ENCODE data around the gene GPR4. TPM values are rescaled to one million over a fixed set of nuclear protein-coding genes. Genes with fewer than 3 reads are reported as not detected.

Gene GPR4
- total and polyA plus RNA-seq, 2 of the 4 experiments (the other 2 are of a cell fraction), result 0.02 TPM; not detected in 1

DNA sequence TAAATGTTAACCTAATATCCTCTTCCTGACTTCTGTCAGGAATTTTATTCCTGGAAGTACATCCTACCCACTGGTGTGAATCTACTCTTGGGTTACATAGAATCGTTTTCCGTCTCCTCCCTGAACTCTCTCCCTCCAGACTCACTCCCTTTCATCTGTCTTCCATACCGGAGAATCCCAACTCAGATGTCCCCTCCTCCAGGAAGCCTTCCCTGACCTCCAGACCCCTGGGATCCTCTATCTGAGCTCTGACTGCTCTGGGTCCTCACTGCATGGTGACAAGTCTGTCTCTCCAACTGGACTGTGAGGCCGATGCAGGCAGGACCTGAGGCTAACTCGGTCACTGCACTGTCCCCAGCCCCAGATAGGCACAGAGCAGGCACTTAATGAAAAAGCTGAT is 42.0 kb downstream of the GPR4 start:
- intact Hi-C loops (cut with micrococcal nuclease) (no loop called here), dilution Hi-C loops (cut with HindIII; ENCODE audit: low sequenced_read_pairs, unreplicated experiment) (no loop called here), in situ Hi-C loops (cut with MboI; ENCODE audit: low sequenced_read_pairs) (no loop called here)
- Histone ChIP-seq H2AFZ (replicated peaks; ENCODE audit: low read length, poor library complexity) (no peak overlapping the region), H3K56ac (ENCODE audit: extremely low read depth, insufficient read depth, low read length) (no peak overlapping the region), H3K9me3 (ENCODE audit: control insufficient read depth, insufficient read depth, low read length) (no peaks in the 10 kb centered on the region), H2AK9ac (replicated peaks; ENCODE audit: low read depth, low read length, poor library complexity) (no peak overlapping the region), H3K14ac (replicated peaks; ENCODE audit: low read depth, low read length) (no peak overlapping the region), H3K4ac (ENCODE audit: low read depth, low read length) (no peak overlapping the region), H4K91ac (ENCODE audit: insufficient read depth, low read depth, low read length) (no peak overlapping the region), H2BK120ac (ENCODE audit: low read depth, low read length) (no peak overlapping the region), H3K9ac (ENCODE audit: low read depth, low read length) (no peak overlapping the region), H4K8ac (ENCODE audit: low read depth in 2 of 2, low read length in 2 of 2) (no peak overlapping the region), H3K4me2 (ENCODE audit: low read depth, low read length) (no peak overlapping the region), H3K23ac (ENCODE audit: low read depth, low read length) (no peak overlapping the region), H3K79me1 (ENCODE audit: low read depth in 1 of 2, low read length in 2 of 2) (peaks cover 3 to 24% of the 10 kb centered on the region in 2 experiments; a peak in 3 of 4 replicates), H2BK15ac (ENCODE audit: low read depth, low read length) (no peak overlapping the region), H2BK5ac (ENCODE audit: low read depth, low read length, poor library complexity, severe bottlenecking) (no peak overlapping the region), H3K4me3 (ENCODE audit: insufficient read depth, low read depth, low read length) (no peak overlapping the region), H4K5ac (ENCODE audit: low read depth, low read length) (no peak overlapping the region), H2AK5ac (ENCODE audit: low read depth, low read length) (no peak overlapping the region), H3K18ac (ENCODE audit: low read depth, low read length) (no peak overlapping the region), H2BK20ac (ENCODE audit: low read depth, low read length) (no peak overlapping the region), H3K36me3 (ENCODE audit: control insufficient read depth, insufficient read depth, low read length) (no peaks in the 10 kb centered on the region), H3K9me1 (ENCODE audit: insufficient read depth, low read length) (peaks cover 3% of the 10 kb centered on the region; the same call in 1 of the 2 replicates), H4K20me1 (ENCODE audit: insufficient read depth, low read length) (peaks cover 2% of the 10 kb centered on the region; the same call in 1 of the 2 replicates), H3K27ac (ENCODE audit: insufficient read depth, low read length) (no peak overlapping the region), H3K4me1 (ENCODE audit: control insufficient read depth, insufficient read depth, low read length) (no peaks in the 10 kb centered on the region), H3K27me3 (ENCODE audit: control insufficient read depth, insufficient read depth, low read length) (no peaks in the 10 kb centered on the region)
- CTCF ChIA-PET, result no interaction called here
- ATAC-seq (ENCODE audit: low read depth) (no peak), DNase-seq (no peak)
- POLR2A ChIA-PET (ENCODE audit: unreplicated experiment), result no interaction called here
- TF ChIP-seq NFE2L2 (IDR thresholded peaks at IDR 0.05; ENCODE audit: low read depth, low read length) (no peak), MAZ (IDR thresholded peaks at IDR 0.05; ENCODE audit: borderline replicate concordance, low read depth, low read length) (no peak), RAD21 (IDR thresholded peaks at IDR 0.05; ENCODE audit: low read length) (no peak), SMC3 (IDR thresholded peaks at IDR 0.05; ENCODE audit: low read depth, low read length) (no peak), FOS (IDR thresholded peaks at IDR 0.05; ENCODE audit: low read depth, low read length) (no peak)
- TF ChIP-seq, protein P1, sequence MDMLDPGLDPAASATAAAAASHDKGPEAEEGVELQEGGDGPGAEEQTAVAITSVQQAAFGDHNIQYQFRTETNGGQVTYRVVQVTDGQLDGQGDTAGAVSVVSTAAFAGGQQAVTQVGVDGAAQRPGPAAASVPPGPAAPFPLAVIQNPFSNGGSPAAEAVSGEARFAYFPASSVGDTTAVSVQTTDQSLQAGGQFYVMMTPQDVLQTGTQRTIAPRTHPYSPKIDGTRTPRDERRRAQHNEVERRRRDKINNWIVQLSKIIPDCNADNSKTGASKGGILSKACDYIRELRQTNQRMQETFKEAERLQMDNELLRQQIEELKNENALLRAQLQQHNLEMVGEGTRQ (IDR thresholded peaks at IDR 0.05; ENCODE audit: low read depth, low read length), result no peak
- TF ChIP-seq, protein P2, sequence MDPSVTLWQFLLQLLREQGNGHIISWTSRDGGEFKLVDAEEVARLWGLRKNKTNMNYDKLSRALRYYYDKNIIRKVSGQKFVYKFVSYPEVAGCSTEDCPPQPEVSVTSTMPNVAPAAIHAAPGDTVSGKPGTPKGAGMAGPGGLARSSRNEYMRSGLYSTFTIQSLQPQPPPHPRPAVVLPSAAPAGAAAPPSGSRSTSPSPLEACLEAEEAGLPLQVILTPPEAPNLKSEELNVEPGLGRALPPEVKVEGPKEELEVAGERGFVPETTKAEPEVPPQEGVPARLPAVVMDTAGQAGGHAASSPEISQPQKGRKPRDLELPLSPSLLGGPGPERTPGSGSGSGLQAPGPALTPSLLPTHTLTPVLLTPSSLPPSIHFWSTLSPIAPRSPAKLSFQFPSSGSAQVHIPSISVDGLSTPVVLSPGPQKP (IDR thresholded peaks at IDR 0.05; ENCODE audit: borderline replicate concordance, low read depth, low read length), result no peak
- TF ChIP-seq, protein P3, sequence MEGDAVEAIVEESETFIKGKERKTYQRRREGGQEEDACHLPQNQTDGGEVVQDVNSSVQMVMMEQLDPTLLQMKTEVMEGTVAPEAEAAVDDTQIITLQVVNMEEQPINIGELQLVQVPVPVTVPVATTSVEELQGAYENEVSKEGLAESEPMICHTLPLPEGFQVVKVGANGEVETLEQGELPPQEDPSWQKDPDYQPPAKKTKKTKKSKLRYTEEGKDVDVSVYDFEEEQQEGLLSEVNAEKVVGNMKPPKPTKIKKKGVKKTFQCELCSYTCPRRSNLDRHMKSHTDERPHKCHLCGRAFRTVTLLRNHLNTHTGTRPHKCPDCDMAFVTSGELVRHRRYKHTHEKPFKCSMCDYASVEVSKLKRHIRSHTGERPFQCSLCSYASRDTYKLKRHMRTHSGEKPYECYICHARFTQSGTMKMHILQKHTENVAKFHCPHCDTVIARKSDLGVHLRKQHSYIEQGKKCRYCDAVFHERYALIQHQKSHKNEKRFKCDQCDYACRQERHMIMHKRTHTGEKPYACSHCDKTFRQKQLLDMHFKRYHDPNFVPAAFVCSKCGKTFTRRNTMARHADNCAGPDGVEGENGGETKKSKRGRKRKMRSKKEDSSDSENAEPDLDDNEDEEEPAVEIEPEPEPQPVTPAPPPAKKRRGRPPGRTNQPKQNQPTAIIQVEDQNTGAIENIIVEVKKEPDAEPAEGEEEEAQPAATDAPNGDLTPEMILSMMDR (conservative IDR thresholded peaks at IDR 0.05; ENCODE audit: low read depth, low read length), result no peak
- BruUV-seq (replicated peaks), result no TSS peak
- 86% methylated on average over 2 of the region's 5 CpGs; no CpG with 5 or more reads in 1 of the 2 experiments for WGBS, 2 experiments (ENCODE audit: extremely low coverage in 2 of 2, insufficient read length in 1 of 2)
